NCI-H526 treated with DMSO at 0.1 percent for 48 hours (cell line): ENCODE data around the gene HPCAL1.
"Not testable (repeated sequence)": the region's sequence is repeated elsewhere in the genome, so short reads cannot be mapped to it uniquely, and the experiment has no call there.

ENCODE experiments used
- DNase-seq: peaks from one replicate; lab custom pipeline; 2025; lab: John Stamatoyannopoulos, UW

HPCAL1 gene

DNA sequence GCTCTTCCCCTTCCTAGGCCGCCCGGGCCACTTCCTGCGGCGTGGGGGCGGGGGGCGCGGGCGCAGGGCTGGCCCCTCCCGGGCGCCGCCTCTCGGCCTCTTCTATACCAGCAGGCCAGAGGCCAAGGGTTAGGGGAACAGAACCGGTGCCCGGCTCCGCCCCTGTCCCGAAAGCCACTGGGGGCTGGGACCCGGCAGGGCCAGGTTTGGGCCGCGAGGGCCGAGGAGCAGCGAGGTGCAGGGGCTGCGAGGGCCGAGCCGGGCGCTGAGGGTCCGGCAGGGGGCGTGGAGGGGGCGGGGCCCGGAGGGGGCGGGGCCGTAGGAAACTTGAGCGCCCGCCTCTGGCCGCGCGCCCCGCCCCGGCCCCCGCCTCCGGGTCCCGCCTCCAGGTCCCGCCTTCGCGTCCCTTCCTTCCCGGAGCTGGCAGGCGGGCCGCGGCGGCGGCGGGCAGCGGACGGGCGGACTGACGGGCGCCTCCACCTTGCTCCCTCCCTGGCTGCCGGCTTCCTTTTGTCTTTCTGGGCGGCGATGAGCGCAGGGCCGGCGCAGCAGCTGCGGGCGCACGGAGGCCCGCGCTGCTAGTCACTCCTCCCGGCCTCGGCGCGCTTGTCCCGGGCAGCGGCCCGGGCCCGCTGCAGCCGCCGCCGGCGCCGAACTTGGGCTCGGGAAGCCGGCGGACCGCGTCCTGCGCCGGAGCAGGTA lies at the start of gene HPCAL1:
TSS of gene HPCAL1 (plus strand) at position 426 of the 702 bp plus-strand sequence. CDS start 116,854 bp downstream, outside the sequence.
- DNase-seq: peak; percentile 58

DNA sequence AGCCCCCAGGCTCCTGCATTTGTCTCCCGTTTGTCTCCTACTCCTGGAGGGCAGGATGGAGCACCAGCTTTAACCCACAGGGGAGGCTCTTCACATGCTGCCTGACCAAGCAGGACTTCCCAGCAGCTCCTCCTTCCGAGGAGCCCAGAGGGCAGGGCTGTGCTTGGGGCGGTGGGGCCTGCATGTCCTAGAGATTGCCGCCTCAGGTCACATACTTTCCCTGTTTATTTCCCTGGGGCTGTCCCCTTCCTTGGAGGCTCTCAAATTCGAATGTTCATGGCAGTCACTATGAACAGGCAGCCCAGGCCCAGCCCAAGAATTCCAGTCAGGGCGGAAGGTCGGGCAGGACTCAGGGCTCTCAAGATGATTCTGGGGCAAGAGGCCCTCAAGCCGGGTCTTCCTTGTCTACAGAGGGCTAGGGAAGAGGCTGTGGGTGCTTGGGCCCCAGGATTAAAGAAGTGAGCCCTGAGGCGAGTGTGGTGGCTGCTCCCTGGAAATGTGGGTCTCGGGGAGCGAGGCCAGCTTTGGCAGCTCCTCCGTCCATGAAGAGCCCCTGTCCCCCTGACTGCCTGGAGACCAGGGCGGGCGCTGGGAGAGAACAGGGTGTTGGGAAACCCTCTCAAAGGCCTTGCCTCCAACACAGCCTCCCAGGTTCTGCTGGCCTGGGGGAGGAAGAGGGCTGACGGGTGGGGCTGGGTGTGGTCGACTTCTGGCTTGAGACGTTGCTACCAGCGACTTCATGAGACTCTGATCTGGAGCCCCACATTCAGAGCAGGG lies 48.9 kb upstream of the HPCAL1 start:
- DNase-seq: no peak

DNA sequence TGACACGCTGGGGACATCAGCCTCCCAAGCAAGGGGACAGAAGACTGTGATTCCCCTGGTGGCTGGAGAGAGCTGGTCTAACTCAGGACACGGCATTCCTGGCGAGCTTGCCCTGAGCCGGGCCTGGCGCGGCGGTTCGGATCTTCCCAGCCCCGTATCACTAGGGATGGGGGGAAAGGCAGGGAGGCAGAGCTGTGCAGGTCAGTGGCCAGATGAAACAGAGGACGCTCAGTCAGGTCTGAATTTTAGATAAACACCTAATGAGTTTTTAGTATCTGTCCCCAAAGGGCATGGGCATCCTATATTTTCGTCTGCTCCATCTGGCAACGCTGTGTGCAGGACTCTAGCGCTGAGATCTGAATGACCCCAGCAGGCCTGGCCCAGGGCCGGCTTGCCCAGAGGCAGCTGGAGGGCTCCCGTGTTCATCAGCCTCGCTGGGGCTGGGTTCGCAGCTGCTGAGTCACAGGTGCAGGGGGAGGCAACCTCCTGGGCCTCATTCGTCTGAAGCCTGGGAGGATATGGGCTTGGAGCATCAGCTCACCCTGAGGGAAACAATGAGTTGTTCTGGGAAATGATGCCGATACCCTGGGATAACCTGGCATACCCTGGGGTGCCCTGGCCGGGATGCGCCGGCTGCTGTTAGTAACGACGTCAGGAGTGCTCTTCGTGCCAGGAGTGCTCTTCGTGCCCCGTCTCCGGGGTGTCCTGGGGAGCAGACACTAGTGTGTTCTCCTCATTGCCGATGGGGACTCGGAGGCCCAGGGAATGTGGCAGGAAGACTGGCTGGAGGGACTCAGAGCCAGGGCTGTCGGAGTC lies 48.1 kb upstream of the HPCAL1 start:
- DNase-seq: no peak

DNA sequence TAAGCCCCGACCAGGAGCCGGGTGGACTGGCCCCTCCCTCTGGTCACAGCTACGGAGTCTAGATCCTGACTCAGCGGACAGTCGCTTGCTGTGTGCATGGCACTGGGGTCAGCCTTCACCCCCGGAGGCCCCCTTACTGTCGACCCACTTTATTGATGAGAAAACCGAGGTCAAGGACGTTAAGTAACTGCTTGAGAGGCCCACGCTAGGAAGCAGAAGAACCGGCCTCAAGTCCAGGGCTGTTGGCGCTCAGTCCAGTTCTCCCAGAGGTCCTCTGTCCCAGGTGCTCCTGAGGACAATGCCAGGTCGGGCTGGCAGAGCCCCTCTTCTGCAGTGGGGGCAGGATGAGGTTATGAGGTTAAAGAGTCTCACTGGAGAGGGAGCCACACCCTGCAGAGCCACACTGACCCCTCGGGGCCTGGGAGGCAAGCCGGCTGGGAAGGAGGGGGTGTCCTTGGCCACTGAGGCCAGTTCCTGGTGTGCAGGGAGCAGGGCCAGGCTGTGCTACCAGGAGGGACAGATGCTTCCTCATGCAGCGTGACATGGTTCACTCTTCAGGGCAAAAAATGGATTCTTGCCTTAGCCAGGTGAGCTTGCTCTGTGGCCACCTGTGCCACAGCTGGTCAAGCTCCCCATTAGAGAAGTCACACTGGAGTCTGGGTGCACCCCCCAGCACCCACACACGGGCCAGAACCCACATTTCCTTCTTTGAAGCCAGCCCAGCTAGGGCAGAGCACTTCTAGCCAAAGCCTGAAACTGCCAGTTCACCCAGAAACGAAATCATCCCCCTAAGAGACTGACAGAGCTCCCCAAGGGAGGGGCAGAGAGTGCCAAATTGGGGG lies 47.3 kb upstream of the HPCAL1 start:
- no peak for DNase-seq

DNA sequence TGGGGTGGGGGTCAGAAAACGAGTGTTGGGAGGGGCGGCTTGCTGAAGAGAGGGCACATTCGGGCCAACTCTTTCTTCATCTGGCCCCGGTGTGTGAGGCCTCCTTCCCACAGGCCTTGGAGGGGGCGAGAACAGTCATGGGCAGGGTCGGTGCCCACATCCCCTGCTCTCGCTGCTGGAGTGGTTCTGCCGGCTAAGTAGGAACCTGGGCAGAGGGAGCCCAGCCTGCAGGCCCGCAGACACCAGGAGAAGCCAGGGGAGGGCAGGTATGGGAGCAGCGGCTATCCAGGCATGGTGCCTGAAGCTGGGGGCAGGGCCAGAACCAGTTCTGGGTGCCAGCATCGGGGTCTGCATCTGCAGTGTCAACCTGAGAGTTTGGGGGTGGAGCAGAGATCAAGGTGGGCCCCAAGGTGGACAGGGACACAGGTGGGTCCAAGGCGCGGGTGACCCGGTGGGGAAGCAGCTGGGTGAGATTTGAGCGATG lies 46.6 kb upstream of the HPCAL1 start:
- no peak for DNase-seq

DNA sequence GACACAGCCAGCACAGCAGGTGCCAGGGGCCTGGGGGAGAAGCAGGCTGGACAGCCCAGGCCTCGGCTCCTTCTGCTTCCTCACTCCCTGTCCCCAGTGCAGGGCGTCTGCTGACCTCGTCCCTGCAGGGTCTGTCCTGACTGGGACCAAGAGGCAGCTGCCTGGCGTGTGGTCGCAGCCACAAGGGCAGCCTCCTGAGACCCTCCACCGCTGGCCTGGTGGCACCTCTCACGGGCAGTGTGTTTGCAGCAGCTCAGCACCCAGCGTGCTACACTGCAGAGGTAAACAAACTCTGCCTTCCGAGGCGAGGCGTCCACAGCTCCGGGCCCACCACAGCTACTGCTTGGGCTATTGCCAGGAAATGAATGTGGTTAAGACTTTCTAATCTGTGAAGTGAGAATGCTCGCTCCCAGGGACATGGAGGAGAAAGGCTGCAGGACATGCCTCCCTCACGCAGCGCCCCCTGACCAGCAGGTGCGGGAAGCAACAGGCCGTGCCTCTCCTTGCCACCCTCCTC lies 46.1 kb upstream of the HPCAL1 start:
- DNase-seq: no peak

DNA sequence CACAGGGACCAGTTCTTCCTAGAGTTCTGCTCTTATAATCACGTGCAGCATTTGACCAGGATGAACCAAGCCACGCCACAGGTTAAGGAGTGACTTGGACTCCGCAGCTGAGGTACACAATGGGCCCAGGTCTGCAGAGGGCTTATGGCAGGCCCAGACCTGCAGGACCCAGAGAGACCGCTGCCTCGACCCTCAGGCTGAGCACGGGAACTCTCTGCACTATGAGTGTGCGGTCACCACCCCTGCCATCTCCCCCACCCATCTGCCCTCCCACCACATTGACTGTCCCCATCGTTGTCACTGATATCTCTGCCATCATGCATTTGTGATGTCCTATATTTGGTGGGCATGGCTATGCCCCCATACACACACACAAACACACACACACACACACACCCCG lies 45.7 kb upstream of the HPCAL1 start:
- no peak for DNase-seq

DNA sequence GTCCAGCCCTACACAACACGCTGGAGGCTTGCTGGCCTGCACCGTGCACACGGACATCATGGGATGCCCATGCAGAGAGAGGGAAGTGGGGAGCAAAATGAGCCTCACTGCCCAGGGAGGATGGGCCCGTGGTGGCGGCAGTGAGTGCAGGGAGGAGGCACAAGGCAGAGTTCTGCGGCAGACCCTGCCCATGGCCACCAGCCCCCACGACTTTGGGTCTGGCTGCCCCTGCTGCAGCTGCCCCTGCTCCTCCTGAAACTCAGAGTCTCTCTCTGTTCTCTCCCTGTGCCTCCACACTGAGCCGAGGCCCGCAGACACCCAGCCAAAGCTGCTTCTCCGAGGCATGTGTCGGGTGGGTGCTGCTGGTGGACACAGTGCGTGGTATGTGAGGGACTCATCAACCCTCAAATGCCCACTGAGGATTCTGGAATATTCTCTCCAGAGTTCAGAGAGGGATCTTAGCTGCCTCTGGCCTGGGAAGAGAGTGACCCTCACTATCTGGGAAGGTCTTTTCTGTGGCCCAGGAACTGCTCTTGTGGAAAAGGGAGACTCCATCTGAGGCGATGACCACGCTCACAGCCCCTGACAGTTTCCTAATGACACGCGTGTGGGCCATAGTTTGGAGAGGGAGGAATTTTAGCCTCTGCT lies 45.1 kb upstream of the HPCAL1 start:
- DNase-seq: no peak

DNA sequence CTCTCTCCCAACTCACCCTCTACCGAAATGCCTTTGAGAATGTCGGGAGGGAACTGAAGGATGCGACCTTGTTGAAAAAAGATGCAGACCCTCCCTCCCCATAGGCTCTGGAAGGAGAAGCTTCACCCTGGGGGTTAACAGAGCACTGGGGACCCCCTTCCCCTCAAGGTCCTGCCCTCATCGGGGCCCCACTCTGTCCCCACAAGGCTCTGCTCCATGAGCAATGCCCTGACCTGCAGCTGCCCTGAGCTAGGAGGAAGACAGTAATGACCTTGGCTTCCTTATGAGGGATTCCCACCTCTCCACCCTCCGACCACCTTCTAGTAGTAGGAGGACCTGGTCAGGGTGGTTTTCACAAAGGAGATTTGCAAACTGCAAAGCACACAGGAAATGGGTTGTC lies 44.4 kb upstream of the HPCAL1 start:
- DNase-seq: no peak

DNA sequence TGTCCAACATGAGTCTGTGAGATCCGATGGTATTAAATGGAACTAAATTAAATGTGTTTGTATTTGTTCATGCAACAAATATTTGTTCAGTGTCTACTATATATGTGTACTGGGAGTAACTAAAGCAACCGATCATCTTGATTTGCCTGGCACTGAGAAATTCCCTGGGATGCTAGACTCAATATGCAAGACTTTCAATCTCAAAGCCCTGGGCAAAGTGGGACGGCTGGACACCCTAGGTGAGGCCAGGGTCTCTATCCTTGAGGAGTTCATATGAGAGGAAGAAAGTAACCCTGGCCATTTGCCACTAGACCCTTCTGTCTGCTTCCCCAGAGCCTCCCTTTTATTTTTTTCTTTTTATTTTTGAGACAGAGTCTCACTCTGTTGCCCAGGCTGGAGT lies 44.0 kb upstream of the HPCAL1 start:
- DNase-seq: no peak

DNA sequence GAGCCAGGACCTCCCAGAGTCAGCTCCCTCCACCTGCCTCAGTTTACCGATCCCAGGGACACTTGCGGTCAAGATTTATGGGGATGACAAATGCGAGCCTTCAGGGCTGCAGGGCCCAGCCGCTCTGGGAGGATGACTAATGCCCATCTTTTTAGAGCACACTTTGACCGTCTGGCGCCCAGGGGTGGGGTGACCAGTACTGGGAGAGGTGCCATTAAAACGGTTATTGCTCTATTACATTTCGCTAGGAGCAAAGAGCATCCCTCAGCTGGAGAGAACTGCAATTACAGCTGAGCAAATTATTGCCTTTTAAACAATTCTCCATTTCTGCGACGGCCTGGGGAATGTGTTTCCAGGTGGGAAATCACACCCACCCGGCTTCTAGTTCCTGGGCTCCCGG lies 42.6 kb upstream of the HPCAL1 start:
- no peak for DNase-seq

DNA sequence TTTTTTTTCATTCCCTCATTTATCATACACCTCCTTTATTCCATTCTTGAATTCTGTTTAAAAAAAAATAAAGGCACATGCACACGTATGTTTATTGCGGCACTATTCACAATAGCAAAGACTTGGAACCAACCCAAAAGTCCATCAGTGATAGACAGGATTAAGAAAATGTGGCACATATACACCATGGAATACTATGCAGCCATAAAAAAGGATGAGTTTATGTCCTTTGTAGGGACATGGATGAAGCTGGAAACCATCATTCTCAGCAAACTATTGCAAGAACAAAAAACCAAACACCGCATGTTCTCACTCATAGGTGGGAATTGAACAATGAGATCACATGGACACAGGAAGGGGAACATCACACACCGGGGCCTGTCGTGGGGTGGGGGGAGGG lies 39.2 kb upstream of the HPCAL1 start:
- DNase-seq: not testable (repeated sequence)

DNA sequence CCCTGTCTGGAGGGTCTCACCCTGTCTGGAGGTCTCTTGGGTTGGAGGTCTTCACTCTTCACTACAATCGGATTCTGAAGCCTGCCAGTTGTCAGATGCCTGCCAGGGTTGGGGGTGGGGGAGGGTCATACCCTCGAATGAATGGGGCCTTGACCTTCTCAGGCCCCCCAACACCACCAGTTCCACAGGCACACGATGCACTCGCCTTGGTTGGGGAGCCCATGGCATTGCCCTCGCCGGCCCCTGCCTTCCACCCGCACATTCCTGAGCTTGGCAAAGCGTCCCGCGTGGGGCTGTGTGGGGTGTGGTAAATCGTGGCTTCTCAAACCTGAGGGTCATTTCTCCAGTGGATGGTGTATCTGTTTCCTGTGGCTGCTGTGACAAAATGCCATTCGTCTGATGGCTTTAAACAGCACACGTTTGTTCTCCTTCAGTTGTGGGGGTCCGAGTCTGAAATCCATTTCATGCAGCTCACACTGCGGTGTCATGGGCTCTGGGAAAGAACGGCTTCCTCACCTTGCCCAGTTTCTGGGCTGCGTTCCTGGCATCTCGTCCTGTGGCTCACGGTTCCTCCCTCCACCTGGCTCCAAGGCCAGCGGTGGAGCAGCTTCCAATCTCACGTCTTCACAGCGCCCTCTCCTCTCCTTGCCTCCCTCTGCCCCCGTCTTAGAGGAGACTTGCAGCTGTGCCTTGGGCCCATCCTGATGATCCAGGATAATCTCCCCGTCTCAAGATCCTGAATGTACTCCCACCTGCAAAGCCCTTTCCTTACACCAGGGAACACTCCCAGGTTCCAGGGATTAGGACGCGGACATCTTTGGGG lies 38.0 kb upstream of the HPCAL1 start:
- DNase-seq: no peak

DNA sequence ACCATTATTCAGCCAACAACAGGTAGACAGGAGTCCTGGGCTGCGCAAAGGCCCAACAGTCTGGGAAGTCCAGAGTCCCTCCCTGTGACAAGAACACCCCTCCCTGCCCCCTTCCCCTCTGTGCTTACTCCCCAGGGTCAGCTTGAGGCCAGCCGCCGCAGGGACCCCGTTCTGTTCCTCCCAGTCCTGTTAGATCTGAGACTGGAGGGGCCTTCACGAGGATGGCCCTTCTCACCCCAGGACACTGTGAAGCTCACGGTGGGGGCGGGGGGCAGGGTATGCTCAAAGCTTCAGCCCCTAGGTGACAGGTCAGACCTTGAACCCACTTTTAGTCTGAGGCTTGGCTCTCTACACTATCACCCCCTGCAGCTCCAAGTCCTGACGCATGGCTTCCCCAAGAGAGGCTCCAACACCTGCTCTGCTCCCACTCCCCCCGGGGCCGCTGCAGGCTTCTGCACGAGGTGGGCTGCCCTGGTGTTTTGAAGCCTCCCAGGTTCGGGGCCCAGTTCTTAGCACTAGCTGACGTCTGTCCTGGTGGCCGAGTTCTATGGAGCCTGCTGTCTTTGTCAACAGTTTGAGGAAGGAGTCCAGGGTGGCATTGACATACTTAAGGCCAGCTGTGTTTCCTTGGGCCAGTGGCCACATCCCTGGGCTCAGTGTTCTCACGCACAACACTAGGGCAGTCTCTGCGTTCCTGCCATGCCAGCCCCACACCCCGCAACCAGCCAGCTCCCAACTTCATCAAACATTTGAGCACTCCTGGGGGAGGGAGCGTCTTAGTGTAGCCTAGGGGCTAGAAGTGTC lies 37.2 kb upstream of the HPCAL1 start:
- no peak for DNase-seq

DNA sequence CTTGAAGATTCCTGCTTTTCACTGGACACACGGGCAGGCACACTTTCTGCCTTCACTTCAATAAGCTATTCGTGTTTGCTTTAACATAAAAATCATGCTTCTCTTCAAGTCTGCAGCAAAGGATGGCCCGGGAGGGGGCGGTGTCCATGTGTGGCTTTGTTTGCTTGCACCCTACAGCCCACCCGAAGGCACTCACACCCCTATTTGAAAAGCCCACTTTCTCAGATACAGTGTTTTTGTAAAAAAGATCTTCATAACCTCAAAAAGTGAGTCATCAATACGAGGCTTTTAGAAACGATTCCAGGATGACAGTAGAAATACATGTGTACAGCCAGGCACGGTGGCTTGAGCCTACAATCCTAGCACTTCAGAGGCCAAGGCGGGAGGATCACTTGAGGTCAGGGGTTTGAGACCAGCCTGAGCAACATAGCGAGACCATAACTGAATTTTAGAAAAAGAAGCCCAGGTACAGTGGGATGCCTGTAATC lies 36.5 kb upstream of the HPCAL1 start:
- DNase-seq: no peak

DNA sequence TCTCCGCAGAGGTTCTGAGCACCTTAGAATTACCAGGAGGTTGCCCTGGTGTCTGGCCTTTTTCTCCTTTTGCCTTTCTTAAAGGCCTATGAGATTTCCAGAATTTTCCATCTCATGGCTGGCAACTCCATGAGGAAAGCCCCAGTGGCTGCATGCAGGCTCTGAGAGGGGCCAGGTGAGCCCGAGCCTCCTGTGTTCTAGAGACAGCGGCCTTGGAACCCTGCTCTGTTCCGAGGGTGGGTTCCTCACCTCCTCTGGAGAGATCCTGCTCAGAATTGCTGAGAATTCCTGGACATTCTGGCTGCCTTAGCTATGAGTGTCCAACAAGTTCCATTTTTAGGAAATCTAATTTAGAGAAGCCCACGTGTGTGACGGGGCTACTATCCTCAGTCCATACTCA lies 35.7 kb upstream of the HPCAL1 start:
- no peak for DNase-seq

DNA sequence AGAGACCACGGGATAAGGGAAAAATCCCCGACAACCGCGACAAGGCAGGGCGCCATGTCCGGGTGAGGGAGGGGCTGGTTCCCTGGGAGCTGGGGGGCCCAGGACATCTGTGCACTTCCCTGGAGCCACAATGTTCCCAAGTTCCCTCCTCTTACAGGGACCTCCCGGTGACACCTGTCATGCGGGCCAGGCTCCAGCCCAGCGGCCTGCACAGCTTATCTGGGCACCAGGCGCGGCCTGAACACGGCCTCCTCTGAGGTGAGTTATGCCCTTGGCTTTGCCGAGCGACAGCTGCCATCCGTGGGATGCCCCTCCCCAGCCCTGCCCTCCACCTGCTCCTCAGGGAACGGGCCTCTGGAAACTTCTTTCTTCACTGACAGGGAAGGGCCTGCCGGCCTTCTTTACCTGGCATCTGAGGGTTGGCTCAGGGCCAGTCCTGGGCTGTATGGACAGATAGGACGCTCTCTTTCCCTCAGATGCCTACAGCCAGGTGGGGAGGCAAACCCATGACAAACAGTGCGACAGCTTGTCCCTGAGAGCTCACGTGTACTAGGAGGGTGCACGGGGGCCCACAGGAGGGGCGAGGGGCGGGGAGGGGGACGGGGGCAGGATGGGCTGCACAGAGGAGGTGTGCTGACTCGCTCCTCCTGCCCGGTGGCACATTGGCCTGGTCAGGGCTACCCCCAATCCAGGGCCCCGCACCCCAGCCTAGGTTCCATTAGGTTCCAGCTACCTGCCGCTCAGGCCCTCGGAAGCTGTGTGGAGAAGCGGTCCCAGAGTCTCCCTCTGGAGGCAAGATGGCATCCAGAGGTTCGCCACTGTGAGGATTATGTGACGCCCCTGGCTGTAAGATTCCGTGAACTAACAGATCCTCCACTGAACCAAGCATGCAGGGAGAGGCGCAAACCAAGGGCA lies 34.9 kb upstream of the HPCAL1 start:
- DNase-seq: no peak

DNA sequence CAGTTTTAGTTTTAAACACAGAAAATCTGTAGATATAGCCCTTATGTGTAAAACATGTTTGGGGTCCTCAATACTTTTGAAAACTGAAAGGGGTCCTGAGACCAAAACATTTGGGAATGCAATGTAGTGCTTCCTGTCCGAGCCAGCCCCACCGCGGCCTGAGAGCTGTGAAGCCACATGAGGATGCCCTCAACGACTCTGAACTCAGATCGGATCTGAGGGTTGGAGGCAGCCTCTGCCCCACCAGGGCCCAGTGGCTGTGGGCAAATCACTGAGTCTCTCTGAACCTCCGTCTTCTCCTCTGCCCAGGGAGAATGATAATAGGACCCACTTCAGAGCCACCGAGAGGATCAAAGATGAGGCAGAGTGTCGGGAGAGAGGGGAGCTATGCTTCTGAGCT lies 33.4 kb upstream of the HPCAL1 start:
- DNase-seq: no peak
